Neural cell (in vitro differentiated cells): Measurements from ENCODE around the gene MSI2. TPM values are rescaled to one million over a fixed set of nuclear protein-coding genes. Genes with fewer than 3 reads are reported as not detected.

ENCODE experiments used
- H2AFZ ChIP-seq: fragments of 200-600, 300-800 bp; sonication (generic), shearing (Covaris generic); 2 replicates; pipeline ENCODE4 v1.6.0; 2014; ENCODE audit warnings: low read depth, mild to moderate bottlenecking, antibody characterized with exemption, low read length, moderate library complexity
- H3F3A ChIP-seq: fragments of 200-600 bp; shearing (Covaris generic); 2 replicates; pipeline ENCODE4 v1.6.1; 2016; ENCODE audit warnings: mild to moderate bottlenecking, moderate library complexity, mixed read lengths, antibody characterized with exemption, low read length; ENCODE audit not compliant: insufficient read depth, poor library complexity, severe bottlenecking
- H3K27ac ChIP-seq: fragments of 200-600, 300-800 bp; sonication (generic), shearing (Covaris generic); 2 replicates; pipeline ENCODE4 v1.5.1; 2014; ENCODE audit warnings: mild to moderate bottlenecking, low read length, moderate library complexity
- H3K27me3 ChIP-seq: fragments of 300-800, 200-600 bp; sonication (generic), shearing (Covaris generic); 2 replicates; pipeline ENCODE4 v1.6.0; 2014; ENCODE audit warnings: mild to moderate bottlenecking, low read depth, low read length, moderate library complexity; ENCODE audit not compliant: insufficient read depth
- H3K36me3 ChIP-seq: fragments of 300-800, 200-600 bp; sonication (generic), shearing (Covaris generic); 2 replicates; pipeline ENCODE4 v1.5.1; 2014; ENCODE audit warnings: mild to moderate bottlenecking, antibody characterized with exemption, low read length, moderate library complexity; ENCODE audit not compliant: insufficient read depth
- H3K4me2 ChIP-seq: fragments of 300-800, 200-600 bp; sonication (generic), shearing (Covaris generic); 2 replicates; pipeline ENCODE4 v1.6.0; 2014; ENCODE audit warnings: mild to moderate bottlenecking, low read length
- H3K4me3 ChIP-seq: fragments of 300-800, 200-600 bp; sonication (generic), shearing (Covaris generic); 2 replicates; pipeline ENCODE4 v1.5.1; 2014; ENCODE audit warnings: mild to moderate bottlenecking, low read length, moderate library complexity
- H3K79me2 ChIP-seq: fragments of 200-600 bp; shearing (Covaris generic); replicated peaks from 2 replicates; pipeline ENCODE4 v1.6.0; 2014; ENCODE audit warnings: mild to moderate bottlenecking, low read length, moderate library complexity; ENCODE audit not compliant: insufficient read depth
- H3K9ac ChIP-seq: fragments of 300-800, 200-600 bp; sonication (generic), shearing (Covaris generic); 2 replicates; pipeline ENCODE4 v1.6.1; 2016; ENCODE audit warnings: mild to moderate bottlenecking, low read length, mixed read lengths
- H3K9me2 ChIP-seq: fragments of 200-600 bp; shearing (Covaris generic); 2 replicates; pipeline ENCODE4 v1.6.1; 2016; ENCODE audit warnings: mild to moderate bottlenecking, low read length, mixed read lengths; ENCODE audit not compliant: insufficient read depth
- H3K9me3 ChIP-seq: fragments of 200-600, 300-800 bp; sonication (generic), shearing (Covaris generic); 2 replicates; pipeline ENCODE4 v1.6.1; 2016; ENCODE audit warnings: mild to moderate bottlenecking, mixed run types, low read length, moderate library complexity, mixed read lengths
- H4K20me1 ChIP-seq: fragments of 200-600 bp; shearing (Covaris generic); 2 replicates; pipeline ENCODE4 v1.6.1; 2016; ENCODE audit warnings: mild to moderate bottlenecking, mixed run types; ENCODE audit not compliant: insufficient read depth
- CTCF ChIP-seq: fragments of 450-650 bp; IDR thresholded peaks from 2 replicates; pipeline ENCODE4 v1.5.1; 2014; ENCODE audit warnings: antibody characterized with exemption, mild to moderate bottlenecking, moderate library complexity; ENCODE audit not compliant: poor library complexity, severe bottlenecking
- EP300 ChIP-seq: fragments of 450-650 bp; conservative IDR thresholded peaks from 2 replicates; pipeline ENCODE4 v1.6.1; 2014; ENCODE audit warnings: antibody characterized with exemption, mild to moderate bottlenecking, moderate library complexity; ENCODE audit not compliant: poor library complexity, severe bottlenecking
- EZH2 ChIP-seq: fragments of 200-600, 300-800 bp; shearing (Covaris generic), sonication (generic); IDR thresholded peaks from 2 replicates; pipeline ENCODE4 v1.6.1; 2014; ENCODE audit warnings: antibody characterized with exemption, low read length, borderline replicate concordance, mild to moderate bottlenecking; ENCODE audit not compliant: insufficient read depth, poor library complexity, severe bottlenecking
- MXI1 ChIP-seq: fragments of 450-650 bp; conservative IDR thresholded peaks from 2 replicates; pipeline ENCODE4 v1.6.1; 2014; ENCODE audit warnings: antibody characterized with exemption, mild to moderate bottlenecking; ENCODE audit not compliant: poor library complexity, severe bottlenecking
- POLR2AphosphoS5 ChIP-seq: IDR thresholded peaks from 2 replicates; pipeline ENCODE4 v1.6.1; 2012
- RAD21 ChIP-seq: fragments of 450-650 bp; conservative IDR thresholded peaks from 2 replicates; pipeline ENCODE4 v1.6.1; 2014; ENCODE audit warnings: antibody characterized with exemption, mild to moderate bottlenecking, moderate library complexity
- REST ChIP-seq: IDR thresholded peaks from 2 replicates; pipeline ENCODE4 v1.6.1; 2012; ENCODE audit warnings: borderline replicate concordance
- SMC3 ChIP-seq: fragments of 450-650 bp; conservative IDR thresholded peaks from 2 replicates; pipeline ENCODE4 v1.6.1; 2014; ENCODE audit warnings: antibody characterized with exemption, mild to moderate bottlenecking, moderate library complexity; ENCODE audit not compliant: poor library complexity
- TAF1 ChIP-seq: IDR thresholded peaks from 2 replicates; pipeline ENCODE4 v1.6.1; 2012; ENCODE audit warnings: low read depth
- polyA plus RNA-seq: library from polyadenylated mRNA; depleted of rRNA; stranded (reverse); fragments of >200 nt; gene quantifications from 2 replicates; pipeline ENCODE4 v1.2.3, GENCODE V29; 2014

Gene MSI2
- polyA plus RNA-seq, 1 donor from 2014 or later: 61.4 TPM

- Histone ChIP-seq H3K9ac (no peak overlapping the region), H3K79me2 (peaks cover 14% of the 10 kb centered on the region), H3K9me3 (no peaks in the 10 kb centered on the region), H3K9me2 (no peaks in the 10 kb centered on the region), H3K27ac (no peak overlapping the region), H3K4me2 (no peak overlapping the region), H3F3A (no peaks in the 10 kb centered on the region), H4K20me1 (no peaks in the 10 kb centered on the region), H3K4me3 (no peak overlapping the region), H2AFZ (no peak overlapping the region), H3K36me3 (no peaks in the 10 kb centered on the region), H3K27me3 (no peaks in the 10 kb centered on the region)
- TF ChIP-seq EZH2: no peak
- no peak for TF ChIP-seq POLR2AphosphoS5
- TF ChIP-seq MXI1: no peak
- no peak for TF ChIP-seq CTCF
- no peak for TF ChIP-seq REST
- TF ChIP-seq RAD21: no peak
- no peak for TF ChIP-seq TAF1
- TF ChIP-seq SMC3: no peak
- TF ChIP-seq EP300: no peak
Observed at GRCh38 chr17:57569853-57570252, 313.5 kb downstream of the MSI2 start.

GRCh38 chr17:57570724-57571344 lies 314.5 kb downstream of the MSI2 start:
- Histone ChIP-seq H3K27me3 (no peaks in the 10 kb centered on the region), H3K9me2 (no peaks in the 10 kb centered on the region), H3K27ac (no peak overlapping the region), H3K4me3 (no peak overlapping the region), H4K20me1 (no peaks in the 10 kb centered on the region), H2AFZ (no peak overlapping the region), H3K4me2 (no peak overlapping the region), H3K9ac (no peak overlapping the region), H3K36me3 (no peaks in the 10 kb centered on the region), H3K9me3 (no peaks in the 10 kb centered on the region), H3F3A (no peaks in the 10 kb centered on the region), H3K79me2 (peaks cover 14% of the 10 kb centered on the region)
- TF ChIP-seq MXI1 (no peak), EP300 (no peak), CTCF (no peak), POLR2AphosphoS5 (no peak), SMC3 (no peak), REST (no peak), EZH2 (no peak), TAF1 (no peak), RAD21 (no peak)
